Putamen (tissue), 1 donor: ENCODE data around the gene LAMTOR2.
"Not testable (repeated sequence)": the region's sequence is repeated elsewhere in the genome, so short reads cannot be mapped to it uniquely, and the experiment has no call there.

Source experiments
- DNase-seq: peaks from one replicate; pipeline ENCODE4 v3.0.0-alpha.2; 2016; ENCODE audit warnings: low spot score

Gene LAMTOR2

DNA sequence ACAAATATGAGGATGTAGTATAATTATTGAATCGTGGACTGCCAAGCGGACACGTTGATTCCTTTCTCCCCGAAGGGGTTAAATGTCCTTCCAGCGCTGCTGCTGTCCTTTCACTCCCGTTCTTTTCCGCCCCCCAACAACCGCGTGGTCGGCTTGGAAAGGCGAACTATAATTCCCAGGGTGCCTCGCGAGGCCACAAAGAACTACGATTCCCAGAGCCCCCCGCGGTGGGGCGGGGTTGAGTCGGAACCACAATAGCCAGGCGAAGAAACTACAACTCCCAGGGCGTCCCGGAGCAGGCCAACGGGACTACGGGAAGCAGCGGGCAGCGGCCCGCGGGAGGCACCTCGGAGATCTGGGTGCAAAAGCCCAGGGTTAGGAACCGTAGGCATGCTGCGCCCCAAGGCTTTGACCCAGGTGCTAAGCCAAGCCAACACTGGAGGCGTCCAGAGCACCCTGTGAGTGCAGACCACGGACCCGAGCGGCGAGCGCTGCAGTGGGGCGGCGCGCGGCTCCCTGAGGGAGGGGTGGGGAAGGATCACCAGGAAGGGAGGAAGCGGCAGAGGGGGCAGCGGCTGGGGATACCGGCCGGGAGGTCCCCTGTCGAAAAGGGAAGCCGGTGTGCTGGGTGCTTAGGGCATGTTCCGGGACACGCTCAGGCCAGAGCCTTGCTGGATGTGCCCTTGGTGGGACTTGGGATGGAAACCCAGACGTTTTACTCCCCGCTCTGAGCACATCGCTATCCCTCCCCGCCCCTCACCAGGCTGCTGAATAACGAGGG, at the start of gene LAMTOR2:
TSS of gene LAMTOR2 (plus strand) at position 283 of the 781 bp plus-strand sequence. CDS start at position 391, 108 bp downstream.
- DNase-seq = peak; percentile 98

GRCh38 chr1:156004843-156005584, 49.6 kb upstream of the LAMTOR2 start:
- DNase-seq = no peak

DNA sequence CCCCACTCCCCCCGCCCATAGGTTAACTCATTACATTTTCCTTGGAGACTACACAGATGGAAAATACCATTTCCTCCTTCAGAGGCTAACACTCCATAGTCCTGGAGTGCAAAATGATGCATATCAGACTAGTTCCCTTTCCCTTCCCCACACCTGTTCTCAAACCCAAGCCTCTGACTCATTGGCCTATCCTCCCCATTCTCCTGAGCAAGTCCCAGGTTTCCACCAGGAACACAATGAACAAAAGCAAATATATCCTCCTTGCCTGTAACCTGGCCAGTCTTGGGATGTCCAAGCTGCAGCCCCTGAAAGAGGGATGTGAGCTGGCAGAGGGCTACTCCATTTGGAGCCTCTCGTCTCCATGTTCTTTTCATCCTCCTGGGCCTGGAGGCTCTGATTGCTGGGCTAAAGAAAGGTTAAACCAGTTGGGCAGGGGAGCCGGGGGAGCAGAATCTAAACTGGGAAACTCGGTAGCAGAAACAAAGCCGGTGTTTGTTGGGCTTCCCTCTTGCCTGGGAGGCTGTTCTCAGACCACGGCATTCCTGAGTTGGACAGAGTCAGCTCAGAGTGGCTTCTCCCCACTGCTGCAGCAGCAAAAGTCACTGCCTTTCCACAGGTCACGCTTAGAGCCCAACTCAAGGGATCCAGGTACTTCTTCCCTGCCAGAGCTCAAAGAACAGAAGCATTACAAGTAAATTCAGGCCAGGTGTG, 47.8 kb upstream of the LAMTOR2 start:
- DNase-seq = no peak

GRCh38 chr1:156009404-156009803, 45.2 kb upstream of the LAMTOR2 start:
- no peak for DNase-seq

DNA sequence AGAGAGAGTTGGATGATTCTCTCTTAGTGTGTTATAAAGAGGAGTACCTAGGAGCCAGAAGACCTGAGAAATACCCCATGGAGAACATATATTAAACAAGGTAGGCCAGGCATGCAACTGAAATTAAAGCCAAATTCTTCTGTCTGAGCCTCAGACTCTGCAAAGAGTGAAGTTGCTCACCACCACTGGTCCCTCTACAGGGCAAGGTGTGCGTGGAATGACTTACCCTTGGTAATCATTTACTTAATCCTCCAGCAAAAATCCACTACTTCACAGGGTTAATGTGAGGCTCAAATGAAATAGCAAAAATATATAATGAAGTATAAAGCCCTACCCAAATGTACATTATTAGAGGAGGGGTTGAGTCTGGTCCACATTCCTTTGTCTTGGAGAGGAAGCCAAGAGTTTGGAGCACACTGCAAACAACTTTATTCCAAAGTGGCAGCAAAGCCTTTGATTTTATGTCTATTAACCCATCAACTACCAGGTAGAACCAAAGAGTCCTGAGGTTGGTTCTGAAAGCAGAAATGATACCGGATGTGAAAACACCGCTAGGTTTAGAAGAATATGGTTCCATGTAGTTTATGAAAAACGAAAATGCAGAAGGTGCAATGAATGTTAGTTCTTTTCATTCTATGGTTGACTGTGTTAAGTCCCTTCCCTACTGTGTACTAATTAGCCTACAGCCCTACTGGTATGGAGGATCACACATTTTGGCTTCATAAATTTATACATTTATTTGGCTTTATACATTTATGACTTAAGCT, 42.3 kb upstream of the LAMTOR2 start:
- no peak for DNase-seq

DNA sequence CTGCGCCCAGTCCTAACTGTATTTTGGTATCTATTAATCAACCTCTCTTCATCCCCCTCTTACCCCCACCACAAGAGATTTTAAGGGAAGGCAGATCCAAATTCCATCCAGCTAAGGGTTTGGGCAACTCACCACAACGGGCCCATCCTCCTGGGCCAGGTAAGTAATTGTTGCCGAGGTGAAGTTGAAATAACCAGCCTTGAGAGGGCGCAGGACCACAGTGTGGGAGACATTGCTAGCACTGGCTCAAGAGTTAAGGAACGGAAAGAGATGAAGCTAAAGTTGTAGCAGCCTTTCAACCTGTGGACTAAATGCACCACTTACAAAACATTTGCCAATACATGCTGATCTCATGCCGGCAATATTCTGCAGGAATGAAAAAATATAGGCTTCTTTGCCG, 39.8 kb upstream of the LAMTOR2 start:
- no peak for DNase-seq

DNA sequence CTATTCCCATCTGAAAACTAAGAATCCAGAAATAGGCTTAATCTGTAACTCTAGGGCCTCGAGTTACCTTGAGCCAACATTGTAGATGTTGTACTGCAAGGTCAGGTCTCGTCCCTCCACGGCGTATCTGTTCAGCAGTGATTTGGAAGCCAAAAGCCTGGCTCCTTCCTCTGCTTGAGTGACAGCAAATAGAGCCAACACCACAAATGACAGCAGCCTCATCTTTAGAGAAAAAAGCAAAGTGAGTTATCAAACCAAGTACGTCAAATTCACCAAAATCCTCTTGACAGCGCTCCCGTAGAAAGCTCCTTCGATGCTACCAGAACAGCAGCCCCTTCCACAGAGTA, 34.7 kb upstream of the LAMTOR2 start:
- no peak for DNase-seq

DNA sequence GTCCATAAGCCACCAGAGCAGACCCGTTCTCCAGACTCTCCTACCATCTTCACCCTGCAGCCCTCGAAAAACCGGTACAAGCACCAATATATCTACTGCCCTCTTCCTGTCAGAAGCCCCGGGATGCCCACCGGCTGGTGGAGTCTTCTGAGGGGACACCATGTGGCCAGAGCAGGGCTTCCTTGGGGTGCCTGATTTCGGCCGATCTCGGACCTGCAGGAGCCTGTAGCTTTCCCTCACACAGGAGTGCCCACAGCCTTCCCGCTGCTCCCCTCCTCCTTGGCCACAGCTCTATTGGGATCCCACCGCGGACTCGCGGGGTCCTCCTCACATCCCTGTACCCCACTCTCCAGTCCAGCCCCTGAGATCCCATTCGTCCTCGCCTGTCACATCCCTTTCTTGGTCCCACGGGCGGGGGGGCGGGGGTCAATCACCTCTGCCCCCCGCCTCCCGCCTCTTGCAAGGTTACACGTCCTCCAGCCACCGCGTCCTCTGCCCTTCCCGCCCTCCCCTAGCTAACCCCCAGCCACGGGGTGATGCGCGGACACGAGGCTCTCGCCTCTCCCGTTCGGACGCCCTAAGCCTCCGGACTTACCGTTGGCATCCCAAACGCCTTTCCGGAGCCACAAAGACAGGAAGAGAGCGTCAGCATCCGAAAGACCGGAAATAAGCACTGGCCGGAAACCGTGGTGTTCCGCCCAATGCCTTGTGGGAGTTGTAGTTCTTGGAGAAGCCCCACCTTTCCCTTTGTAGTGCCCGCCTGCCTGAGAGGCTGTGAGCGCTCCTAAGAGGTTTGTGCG, 34.1 kb upstream of the LAMTOR2 start, which contains the start of gene SSR2:
TSS of gene SSR2 (minus strand) at position 659 of the 800 bp plus-strand sequence. CDS start 784 bp downstream, outside the sequence.
- peak; percentile 91 for DNase-seq

GRCh38 chr1:156021093-156021428, 33.5 kb upstream of the LAMTOR2 start:
- DNase-seq = no peak

DNA sequence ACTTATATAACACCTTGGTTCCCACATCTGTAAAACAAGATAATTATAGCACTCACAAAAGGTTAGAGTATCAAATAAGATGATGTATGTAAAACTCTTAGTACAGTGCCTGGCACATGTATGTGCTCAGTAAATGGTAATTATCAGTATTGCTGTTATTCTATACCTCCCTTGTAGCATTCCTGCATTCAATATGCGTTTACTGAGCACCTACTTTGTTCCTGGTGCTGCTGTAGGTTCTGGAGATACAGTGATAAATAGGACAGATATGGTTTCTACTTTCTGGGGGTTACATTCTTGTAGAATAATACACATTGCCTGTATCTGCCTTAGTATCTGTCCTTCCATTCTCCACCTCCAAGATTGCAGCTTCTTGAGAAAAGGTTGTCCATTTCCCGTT, 32.6 kb upstream of the LAMTOR2 start:
- DNase-seq = no peak

GRCh38 chr1:156024801-156025200, 29.8 kb upstream of the LAMTOR2 start:
- no peak for DNase-seq

GRCh38 chr1:156025876-156026275, 28.7 kb upstream of the LAMTOR2 start:
- no peak for DNase-seq

GRCh38 chr1:156026588-156026987, 28.0 kb upstream of the LAMTOR2 start:
- no peak for DNase-seq

- no peak for DNase-seq
Measured at GRCh38 chr1:156033011-156033410, 21.6 kb upstream of the LAMTOR2 start.

DNA sequence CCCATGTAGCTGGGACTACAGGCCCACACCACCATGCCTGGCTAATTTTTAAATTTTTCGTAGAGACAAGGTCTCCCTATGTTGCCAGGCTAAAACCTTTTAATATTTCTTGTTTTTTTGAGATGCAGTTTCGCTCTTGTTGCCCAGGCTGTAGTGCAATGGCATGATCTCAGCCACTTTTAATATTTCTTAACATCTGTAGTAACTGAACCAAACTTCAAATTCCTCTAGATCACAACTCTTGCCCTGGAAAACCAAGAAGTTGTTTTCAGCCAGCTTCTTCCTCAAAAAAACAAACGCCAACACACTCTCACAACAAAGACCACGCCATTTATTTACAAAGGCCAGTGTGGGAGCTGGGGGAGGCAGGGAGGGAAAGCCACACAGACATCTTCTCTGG, 19.6 kb upstream of the LAMTOR2 start:
- DNase-seq = not testable (repeated sequence)

GRCh38 chr1:156042828-156043227, 11.8 kb upstream of the LAMTOR2 start:
- no peak for DNase-seq

DNA sequence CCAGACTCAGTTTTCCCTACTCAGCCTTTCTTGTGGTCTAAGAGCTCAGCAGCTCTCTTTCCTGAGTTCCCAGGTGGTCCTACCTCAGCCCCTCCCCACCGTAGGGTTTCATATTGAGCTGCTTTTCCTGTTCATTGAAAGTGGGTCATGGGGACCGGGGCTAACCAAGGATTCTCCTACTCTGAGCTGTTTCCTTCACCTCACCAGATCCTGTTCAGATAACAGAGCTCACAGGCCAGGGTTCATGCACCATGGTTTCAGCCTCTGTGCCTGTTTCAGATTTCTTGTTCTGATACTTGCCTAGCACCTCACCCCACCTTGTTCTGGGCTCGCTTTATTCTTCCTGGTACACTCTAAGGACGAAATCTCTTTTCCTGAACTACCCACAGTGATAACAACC, 9.5 kb upstream of the LAMTOR2 start:
- DNase-seq = no peak

GRCh38 chr1:156048663-156049258, 5.8 kb upstream of the LAMTOR2 start:
- DNase-seq = no peak

DNA sequence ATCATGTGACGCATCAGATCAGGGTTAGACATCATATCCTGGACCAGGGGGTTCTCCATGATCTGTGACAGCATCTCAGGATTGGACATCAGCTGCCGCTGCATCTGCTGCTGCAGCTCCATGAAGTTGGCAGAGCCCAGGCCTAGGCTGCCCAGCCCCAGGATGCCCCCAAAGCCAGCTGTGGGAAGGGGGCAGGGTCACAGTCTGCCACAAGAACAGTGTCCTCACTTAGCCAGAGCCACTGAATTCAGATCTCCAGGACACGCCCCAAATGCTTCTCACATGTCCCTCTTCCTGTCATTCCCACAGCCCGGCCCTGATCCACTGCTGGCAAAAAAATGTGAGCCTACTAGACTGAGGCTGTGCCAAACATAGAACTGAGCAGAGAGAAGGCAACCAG, 4.2 kb upstream of the LAMTOR2 start:
- peak; percentile 78 for DNase-seq

- no peak for DNase-seq
Measured at GRCh38 chr1:156051011-156051725, 3.4 kb upstream of the LAMTOR2 start.
